GM10847 (cell line): ENCODE results near the gene MYO1D.

Experiments used
- POLR2A ChIP-seq: IDR thresholded peaks from 2 replicates; pipeline ENCODE4 v1.6.1; 2011; ENCODE audit not compliant: insufficient read length; ENCODE audit errors: extremely low read depth

Gene MYO1D

GRCh38 chr17:32588135-32588534 lies 288.8 kb downstream of the MYO1D start:
- TF ChIP-seq POLR2A: no peak

- TF ChIP-seq POLR2A: no peak
These were observed 290.3 kb downstream of the MYO1D start for GRCh38 chr17:32586666-32587065.

GRCh38 chr17:32584792-32585191 lies 292.1 kb downstream of the MYO1D start:
- TF ChIP-seq POLR2A: no peak

- TF ChIP-seq POLR2A: no peak
These were observed 293.9 kb downstream of the MYO1D start for GRCh38 chr17:32583053-32583452.

- TF ChIP-seq POLR2A: no peak
These were observed 301.1 kb downstream of the MYO1D start for GRCh38 chr17:32575852-32576251.

GRCh38 chr17:32570081-32570396 lies 306.9 kb downstream of the MYO1D start:
- no peak for TF ChIP-seq POLR2A

- TF ChIP-seq POLR2A: no peak
These were observed 307.5 kb downstream of the MYO1D start for GRCh38 chr17:32569171-32570080.

- TF ChIP-seq POLR2A: no peak
These were observed 308.2 kb downstream of the MYO1D start for GRCh38 chr17:32568705-32569104.

- no peak for TF ChIP-seq POLR2A
These were observed 309.4 kb downstream of the MYO1D start for GRCh38 chr17:32567511-32567910.

GRCh38 chr17:32567086-32567485 lies 309.8 kb downstream of the MYO1D start:
- no peak for TF ChIP-seq POLR2A

- no peak for TF ChIP-seq POLR2A
These were observed 310.6 kb downstream of the MYO1D start for GRCh38 chr17:32566303-32566702.

- TF ChIP-seq POLR2A: no peak
These were observed 311.5 kb downstream of the MYO1D start for GRCh38 chr17:32565401-32565800.

- TF ChIP-seq POLR2A: no peak
These were observed 312.6 kb downstream of the MYO1D start for GRCh38 chr17:32564325-32564724.

- TF ChIP-seq POLR2A: no peak
These were observed 313.3 kb downstream of the MYO1D start for GRCh38 chr17:32563583-32563982.

- TF ChIP-seq POLR2A: no peak
These were observed 317.8 kb downstream of the MYO1D start for GRCh38 chr17:32558997-32559650.

GRCh38 chr17:32558326-32558955 lies 318.5 kb downstream of the MYO1D start:
- no peak for TF ChIP-seq POLR2A
